COLO829 (cell line): ENCODE data around the gene VARS2.

Source experiments
- DNase-seq: peaks from one replicate; pipeline ENCODE4 v3.0.0; 2012; ENCODE audit warnings: low spot score

VARS2 gene

DNA sequence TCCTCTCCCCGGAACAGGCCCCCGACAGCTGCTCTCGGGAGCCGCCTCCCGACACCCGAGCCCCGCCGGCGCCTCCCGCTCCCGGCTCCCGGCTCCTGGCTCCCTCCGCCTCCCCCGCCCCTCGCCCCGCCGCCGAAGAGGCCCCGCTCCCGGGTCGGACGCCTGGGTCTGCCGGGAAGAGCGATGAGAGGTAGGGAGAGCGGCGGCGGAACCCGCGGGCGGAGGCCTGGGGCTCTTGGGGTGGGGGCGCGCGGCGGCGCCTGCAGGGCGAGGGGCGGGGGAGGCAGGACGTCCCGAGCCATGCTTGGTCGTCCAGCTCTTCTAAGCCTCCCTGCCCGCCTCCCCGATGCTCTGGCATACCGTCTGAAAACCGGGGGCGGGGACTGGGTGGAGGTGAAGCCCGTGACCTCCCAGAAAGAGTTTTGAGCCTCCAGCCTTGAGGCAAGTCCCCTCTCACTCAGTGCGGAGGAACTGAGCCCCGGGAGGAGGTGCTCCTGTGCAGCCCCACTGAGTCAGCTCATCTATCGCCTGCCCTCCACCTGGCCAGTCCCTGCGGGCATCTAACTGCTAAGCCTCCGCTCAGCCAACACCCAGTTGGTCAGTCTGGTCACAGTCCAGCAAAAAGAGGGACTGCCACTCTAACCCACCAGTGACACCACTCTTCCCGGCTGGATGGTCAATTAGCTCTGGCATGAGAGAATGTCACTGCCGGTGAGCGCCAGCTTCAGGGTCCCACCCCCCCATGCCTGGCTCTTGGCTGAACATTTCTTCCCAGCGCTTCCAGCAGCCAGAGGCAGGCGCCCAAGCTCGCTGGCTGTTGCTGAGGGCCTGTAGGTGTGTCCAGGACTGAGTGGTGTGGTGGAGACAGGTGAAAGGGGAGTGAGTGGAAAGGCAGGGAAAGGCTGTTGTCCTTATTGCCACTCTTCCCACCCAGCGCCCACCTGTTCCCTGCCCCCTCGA lies 29.2 kb upstream of the VARS2 start:
- DNase-seq, result peak; percentile 37

DNA sequence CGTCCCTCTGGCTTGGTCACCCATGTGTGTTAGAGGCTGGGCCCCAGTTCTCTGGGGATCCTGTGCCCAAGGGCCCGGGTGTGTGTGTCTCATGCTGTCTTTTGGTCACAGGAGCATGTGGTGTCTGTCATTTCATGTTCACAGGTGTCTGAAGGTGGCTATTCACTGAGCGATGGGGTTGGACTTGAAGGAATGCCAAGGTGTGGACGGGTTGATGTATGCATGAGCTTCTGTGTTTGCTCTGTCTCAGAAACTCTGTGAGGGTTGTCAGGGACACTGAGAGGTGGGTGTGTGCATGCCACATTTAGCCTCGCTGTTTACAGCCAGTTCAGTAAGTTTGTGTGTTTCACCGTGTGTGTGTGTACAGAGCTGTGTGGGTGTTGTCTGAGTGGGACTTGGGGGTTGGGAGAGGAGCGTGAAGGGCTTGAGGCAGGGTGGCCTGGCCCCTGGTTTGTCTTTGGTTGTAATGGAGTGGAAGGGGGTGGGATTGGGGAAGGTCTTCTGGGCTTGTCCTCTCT lies 28.5 kb upstream of the VARS2 start:
- peak; percentile 65 for DNase-seq

DNA sequence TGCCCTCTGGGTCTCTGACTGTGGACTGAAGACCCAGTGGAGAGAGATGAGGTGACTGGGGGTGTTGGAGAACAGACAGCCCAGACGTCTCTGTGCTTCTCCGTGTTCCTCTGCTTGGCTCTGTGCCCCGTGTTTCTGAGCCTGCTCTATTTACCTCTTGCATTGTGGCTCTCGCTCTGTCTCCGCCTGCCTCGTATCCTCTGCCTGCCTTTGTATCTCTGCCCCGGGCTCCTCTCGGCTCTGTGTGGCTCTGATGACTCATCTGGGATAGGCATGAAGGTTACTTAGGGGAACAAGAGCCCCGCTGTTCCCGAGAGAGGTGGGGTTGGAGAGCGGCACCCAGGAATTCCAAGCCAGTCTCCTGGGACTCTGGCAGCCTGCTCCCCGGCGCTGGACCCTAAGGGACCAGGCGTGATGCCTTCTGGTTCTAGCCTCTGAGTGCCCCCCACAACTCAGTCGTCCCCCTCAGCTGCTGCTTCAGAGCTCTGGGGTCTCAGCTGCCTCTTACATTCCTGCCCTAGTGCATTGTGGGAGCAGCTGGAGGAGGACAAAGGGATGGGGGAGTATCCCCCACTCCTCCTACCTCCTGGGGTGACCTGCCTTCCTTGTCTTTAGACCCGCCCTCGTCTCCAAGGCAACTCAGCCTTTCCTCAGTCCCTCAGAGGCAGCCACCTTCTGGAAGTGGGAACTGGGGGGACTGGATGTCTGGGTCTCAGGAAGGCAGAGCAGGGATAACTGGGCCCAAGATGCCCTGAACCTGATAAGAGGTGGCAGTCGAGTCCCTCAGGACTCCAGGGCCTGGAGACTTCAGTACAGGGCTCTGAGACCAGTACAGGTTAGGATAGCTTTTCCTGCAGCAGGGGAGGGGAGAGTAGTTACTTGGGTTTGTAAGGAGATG lies 27.8 kb upstream of the VARS2 start:
- DNase-seq, result peak; percentile 100

DNA sequence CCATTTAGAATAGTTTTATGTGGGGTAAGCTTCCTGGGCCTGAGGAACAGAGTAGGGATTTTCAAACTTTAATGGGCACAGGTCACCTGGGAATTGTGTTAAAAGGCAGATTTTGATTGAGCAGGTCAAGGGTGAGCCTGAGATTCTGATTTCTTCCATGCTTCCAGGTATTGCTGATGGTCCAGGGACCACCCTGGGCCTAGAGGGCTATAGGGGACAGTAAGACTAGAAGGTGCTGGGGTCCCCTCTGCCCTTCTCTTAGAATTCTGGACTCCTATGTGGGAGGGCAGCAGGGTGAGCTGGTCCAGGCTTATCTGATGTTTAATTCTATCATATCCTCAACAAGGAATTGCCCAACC lies 27.2 kb upstream of the VARS2 start:
- DNase-seq, result no peak

DNA sequence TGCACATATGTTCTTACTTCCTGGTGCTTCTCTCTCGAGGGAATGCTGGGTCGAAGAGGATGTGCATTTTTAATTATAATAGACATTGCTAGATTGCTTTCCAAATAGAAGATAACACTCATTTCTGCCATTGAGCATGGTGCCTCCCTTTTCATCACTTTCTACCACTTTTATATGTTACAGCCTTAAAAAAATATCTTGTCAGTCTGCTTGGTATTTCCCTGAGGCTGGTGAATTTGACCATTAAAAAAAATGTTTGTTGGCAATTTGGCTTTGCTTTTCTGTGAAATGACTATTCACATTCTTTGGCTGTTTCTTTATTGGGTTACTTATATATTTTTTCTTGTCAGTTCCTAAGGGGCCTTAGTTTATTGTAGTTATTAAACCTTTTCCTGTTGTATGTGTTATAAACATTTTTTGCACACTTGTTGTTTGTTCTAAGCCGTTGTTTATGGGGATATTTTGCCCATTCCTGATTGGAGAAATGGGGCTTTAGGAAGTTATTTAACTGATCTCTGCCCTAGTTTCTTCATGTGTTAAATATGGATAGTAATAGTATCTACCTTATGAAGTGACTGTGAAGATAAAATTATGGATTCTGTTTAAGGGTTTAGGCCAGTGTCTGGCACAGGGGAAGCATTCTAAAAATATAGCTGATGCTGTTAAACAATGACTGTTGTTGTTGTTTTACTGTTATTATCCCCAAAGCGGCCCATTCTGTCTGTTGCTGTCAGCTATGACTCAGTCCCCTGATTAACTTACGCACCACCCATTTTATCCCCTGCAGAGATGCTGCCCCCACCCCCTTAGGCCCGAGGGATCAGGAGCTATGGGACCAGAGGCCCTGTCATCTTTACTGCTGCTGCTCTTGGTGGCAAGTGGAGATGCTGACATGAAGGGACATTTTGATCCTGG lies 25.9 kb upstream of the VARS2 start:
- peak; percentile 98 for DNase-seq

DNA sequence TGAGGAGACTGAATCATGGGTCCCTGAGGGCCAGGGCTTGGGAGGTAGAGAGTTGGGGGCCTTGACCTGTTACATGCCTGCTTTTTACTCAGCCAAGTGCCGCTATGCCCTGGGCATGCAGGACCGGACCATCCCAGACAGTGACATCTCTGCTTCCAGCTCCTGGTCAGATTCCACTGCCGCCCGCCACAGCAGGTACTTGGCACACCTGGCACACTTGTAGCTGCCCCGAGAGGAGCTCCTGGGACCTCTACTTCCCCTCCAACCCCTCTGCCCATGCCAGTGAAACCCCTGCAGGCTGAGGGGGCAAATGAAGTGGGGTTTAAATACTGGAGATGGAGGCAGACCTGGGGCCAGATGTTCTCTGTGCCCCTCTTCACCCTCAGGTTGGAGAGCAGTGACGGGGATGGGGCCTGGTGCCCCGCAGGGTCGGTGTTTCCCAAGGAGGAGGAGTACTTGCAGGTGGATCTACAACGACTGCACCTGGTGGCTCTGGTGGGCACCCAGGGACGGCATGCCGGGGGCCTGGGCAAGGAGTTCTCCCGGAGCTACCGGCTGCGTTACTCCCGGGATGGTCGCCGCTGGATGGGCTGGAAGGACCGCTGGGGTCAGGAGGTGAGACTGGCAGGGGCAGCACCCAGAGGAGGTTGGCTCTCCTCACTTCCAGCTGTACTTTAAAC lies 25.1 kb upstream of the VARS2 start:
- no peak for DNase-seq

DNA sequence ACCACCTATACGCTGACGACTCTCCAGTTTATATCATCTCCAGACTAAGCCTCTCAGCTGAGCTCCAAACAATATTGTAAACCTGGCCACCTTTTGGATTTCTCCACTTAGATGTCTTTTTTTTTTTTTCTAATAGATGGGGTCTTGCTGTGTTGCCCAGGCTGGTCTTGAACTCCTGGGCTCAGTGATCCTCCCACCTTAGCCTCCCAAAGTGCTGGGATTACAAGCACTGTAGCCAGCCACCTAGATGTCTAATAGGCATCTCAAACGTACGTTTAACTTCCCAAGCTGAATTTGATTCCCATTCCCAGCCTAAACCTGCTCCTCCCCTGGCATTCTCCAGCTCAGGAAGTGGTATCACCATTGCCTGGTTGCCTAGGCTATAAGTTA lies 24.5 kb upstream of the VARS2 start:
- no peak for DNase-seq

DNA sequence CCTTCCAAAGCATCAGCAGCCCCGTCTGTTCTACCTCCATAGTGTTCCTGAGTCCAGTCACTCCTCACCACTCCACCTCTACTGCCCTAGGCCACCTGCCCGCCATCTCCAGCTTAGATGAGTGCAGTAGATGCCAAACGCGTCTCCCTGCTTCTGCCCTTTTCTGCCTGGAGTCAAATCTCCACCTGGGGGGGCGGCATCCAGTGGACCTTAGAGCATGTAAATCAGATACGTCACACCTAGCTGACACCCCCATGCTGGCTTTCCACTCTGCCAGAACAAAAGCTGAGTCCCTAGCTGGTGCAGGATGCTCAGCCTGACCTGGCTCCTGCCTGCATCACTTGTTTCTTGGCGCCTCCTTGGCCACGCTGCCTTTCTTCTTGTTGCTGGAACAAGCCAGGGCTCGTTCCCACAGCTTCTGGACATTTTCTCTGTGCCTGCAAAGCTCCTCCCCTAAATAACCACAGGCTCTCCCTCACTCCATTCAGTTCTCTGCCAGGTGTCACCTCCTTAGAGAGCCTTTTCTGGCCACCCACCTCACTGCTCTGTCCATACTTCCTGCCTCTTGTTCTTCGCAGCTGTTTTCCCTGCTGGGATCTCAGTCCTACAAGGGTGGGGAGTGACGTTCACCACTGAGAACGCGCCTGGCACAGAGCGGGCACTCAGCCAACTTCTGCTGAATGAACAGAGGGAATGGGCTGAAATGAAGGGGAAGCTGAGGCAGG lies 24.0 kb upstream of the VARS2 start:
- no peak for DNase-seq

DNA sequence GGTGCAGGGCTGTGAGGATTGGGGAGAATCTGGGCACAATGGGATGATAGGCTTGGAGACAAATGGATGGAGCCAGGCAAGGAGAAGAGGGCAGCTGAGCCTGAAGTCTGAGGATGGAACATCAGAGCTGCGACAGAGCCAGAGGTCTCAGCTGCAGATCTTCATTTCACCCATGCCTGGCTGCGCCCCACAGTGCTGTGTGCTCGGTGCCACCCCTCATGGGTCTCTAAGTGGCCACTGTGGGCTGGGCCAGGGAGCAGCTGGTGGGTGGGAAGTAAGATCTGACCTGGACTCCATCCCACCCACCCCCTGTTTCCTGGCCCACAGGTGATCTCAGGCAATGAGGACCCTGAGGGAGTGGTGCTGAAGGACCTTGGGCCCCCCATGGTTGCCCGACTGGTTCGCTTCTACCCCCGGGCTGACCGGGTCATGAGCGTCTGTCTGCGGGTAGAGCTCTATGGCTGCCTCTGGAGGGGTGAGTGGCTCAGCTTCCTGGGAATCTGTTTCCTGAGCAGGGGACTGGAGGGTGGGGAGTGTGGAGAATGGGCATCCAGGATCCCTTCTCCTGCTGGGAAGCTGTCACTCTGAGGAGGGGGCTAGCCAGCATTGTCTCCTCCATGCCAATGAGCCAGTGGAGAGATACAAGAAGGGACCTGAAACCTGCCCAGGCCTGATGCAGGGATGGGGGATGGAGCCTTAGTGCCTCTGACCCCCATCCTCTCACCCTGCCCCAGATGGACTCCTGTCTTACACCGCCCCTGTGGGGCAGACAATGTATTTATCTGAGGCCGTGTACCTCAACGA lies 23.2 kb upstream of the VARS2 start:
- no peak for DNase-seq

DNA sequence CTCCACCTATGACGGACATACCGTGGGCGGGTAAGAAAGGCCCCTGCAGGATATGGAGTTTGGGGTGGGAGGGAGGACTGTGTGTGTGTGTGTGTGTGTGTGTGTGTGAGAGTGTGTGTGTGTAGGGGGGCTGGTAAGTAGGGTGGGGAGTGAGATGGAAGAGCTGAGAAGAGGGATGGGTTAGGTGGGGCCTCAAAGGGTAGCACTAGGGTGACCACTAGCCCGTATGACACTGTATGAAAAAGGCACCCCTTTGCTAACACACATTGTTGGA lies 22.7 kb upstream of the VARS2 start:
- DNase-seq, result no peak

DNA sequence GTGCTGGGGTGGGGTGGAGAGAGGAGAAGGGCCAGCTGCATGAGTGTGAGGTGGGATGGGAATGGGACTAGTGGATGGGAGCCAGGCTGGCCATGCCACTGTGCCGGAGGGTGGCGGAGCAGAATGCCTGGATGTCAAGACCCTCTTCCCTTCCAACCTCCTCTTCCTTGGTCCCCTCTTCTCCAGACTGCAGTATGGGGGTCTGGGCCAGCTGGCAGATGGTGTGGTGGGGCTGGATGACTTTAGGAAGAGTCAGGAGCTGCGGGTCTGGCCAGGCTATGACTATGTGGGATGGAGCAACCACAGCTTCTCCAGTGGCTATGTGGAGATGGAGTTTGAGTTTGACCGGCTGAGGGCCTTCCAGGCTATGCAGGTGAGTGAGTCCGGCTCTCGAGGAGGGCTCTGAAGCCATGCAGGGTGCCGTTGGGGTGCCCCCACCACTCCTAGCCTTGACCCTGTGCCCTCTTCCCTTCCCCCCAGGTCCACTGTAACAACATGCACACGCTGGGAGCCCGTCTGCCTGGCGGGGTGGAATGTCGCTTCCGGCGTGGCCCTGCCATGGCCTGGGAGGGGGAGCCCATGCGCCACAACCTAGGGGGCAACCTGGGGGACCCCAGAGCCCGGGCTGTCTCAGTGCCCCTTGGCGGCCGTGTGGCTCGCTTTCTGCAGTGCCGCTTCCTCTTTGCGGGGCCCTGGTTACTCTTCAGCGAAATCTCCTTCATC lies 22.1 kb upstream of the VARS2 start:
- no peak for DNase-seq

DNA sequence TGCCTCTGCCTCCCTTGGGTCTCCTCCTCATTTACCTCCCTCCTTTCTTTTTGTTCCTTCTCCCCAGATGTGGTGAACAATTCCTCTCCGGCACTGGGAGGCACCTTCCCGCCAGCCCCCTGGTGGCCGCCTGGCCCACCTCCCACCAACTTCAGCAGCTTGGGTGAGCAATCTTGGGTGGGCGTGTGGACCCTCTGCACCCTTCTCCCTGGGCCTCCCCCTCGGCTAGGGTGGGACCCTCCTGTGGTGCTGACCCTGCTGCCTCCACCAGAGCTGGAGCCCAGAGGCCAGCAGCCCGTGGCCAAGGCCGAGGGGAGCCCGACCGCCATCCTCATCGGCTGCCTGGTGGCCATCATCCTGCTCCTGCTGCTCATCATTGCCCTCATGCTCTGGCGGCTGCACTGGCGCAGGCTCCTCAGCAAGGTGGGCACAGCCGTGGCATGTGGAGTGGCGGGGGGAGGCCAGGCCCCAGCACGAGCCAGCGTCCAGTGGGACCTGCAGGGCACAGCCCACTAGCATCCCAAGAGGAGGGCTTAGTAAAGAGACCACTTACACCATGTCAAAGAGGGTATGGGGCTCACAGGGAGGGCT lies 20.9 kb upstream of the VARS2 start:
- no peak for DNase-seq

DNA sequence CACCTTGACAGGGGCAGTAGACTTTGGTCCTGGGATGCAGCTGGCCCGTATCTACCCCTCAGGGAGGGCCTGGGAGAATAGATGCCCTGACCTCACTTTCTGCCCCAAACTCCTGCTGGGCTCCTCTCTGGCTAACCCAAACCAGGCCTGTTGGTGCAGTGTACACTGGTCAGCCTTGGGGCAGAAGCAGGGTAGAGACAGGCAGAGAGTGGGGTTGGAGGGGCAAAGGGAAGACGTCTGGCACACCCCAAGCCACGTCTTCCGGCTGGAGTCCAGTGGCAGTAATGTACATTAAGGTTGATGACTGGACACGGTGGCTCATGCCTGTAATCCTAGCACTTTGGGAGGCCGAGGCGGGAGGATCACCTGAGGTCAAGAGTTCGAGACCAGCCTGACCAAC lies 20.4 kb upstream of the VARS2 start:
- DNase-seq, result no peak

DNA sequence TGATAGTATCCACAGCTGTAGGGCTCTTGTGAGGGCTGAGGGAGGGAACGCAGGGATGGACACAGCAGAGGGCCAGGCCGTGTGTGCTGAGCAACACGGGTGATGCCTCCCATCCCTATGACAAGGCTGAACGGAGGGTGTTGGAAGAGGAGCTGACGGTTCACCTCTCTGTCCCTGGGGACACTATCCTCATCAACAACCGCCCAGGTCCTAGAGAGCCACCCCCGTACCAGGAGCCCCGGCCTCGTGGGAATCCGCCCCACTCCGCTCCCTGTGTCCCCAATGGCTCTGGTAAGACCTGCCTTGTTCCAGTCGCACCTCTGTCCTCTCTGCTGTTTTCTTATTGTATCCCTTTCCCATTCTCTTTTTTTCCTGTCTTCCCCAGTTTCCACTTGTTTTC lies 19.7 kb upstream of the VARS2 start:
- DNase-seq, result no peak

DNA sequence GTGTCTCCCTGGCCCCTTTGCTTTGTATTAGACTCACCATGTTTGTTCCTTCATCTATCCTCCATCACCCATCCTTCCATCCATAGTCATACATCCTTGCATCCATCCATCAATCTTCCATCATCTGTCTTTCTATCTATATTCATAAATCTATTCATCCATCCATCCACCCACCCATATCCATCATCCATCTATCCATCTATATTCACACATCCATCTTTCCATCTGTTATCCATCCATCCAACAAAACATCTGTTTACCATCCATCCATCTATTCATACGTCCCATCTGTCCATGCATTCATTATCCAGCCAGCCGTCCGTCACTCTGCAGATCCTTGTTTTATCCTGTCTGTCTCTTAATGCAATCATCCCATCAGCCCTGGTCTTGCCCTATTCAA lies 19.1 kb upstream of the VARS2 start:
- DNase-seq, result no peak

DNA sequence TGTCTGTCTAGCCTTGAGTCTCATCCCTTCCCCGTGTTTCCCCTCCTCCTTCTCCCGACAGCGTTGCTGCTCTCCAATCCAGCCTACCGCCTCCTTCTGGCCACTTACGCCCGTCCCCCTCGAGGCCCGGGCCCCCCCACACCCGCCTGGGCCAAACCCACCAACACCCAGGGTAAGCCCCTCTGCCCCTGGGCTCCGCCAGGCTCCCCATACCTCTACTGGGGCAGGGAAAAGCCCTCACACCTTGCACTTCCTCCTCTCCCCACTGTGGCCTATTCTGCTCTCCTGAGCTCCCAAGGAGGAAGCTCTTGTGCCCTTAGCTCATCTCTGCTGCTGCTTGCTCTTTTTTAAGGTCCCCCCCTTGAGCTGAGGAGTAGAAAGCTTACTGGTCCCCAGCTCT lies 18.7 kb upstream of the VARS2 start:
- DNase-seq, result no peak

DNA sequence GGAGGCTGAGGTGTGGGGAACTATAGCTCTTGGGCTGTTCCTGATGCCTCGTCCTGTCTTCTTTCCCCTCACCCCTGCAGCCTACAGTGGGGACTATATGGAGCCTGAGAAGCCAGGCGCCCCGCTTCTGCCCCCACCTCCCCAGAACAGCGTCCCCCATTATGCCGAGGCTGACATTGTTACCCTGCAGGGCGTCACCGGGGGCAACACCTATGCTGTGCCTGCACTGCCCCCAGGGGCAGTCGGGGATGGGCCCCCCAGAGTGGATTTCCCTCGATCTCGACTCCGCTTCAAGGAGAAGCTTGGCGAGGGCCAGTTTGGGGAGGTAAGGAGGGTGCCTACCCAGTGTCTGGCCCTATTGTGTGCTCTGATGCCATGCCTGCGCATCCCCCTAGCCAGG lies 17.5 kb upstream of the VARS2 start:
- DNase-seq, result no peak

DNA sequence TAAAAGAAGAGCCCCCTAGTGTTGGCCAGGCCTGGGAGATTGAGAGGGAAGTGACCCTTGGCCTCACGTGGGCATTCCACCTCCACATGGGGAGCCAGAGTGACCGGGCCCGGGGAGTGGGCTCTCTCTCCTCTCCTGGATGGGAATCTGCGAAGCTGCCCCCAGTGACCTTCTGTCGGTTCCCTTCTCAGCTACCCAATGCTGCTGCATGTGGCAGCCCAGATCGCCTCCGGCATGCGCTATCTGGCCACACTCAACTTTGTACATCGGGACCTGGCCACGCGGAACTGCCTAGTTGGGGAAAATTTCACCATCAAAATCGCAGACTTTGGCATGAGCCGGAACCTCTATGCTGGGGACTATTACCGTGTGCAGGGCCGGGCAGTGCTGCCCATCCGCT lies 16.2 kb upstream of the VARS2 start:
- DNase-seq, result no peak
